OCI-LY3 (cell line): Measurements from ENCODE around the gene MAP3K5.

Source experiments
- H2AFZ ChIP-seq: fragments of 200-600, 300-600 bp; shearing (Covaris generic); 2 replicates; pipeline ENCODE4 v1.6.0; 2014; ENCODE audit warnings: antibody characterized with exemption, low read depth, low read length
- H3K27ac ChIP-seq: fragments of 200-600, 300-600 bp; sonication (generic); 2 replicates; pipeline ENCODE4 v1.5.1; 2014; ENCODE audit warnings: mild to moderate bottlenecking, low read length, moderate library complexity, mixed read lengths
- H3K27me3 ChIP-seq: fragments of 200-600, 300-600 bp; sonication (generic); 2 replicates; pipeline ENCODE4 v1.6.1; 2014; ENCODE audit warnings: low read depth, low read length, mixed read lengths
- H3K36me3 ChIP-seq: fragments of 200-600, 300-600 bp; sonication (generic); replicated peaks from 2 replicates; pipeline ENCODE3; 2014; ENCODE audit warnings: low read depth, low read length, mixed read lengths
- H3K4me1 ChIP-seq: fragments of 300-600, 200-600 bp; sonication (generic); 2 replicates; pipeline ENCODE4 v1.6.1; 2014; ENCODE audit warnings: low read length, mixed read lengths
- H3K4me2 ChIP-seq: fragments of 200-600, 300-600 bp; sonication (generic); 2 replicates; pipeline ENCODE4 v1.6.1; 2014; ENCODE audit warnings: low read length, mixed read lengths
- H3K4me3 ChIP-seq: fragments of 300-600, 200-600 bp; sonication (generic); 2 replicates; pipeline ENCODE4 v1.5.1; 2014; ENCODE audit warnings: antibody characterized with exemption, mild to moderate bottlenecking, low read length, moderate library complexity
- H3K79me2 ChIP-seq: fragments of 300-600, 200-600 bp; shearing (Covaris generic); 2 replicates; pipeline ENCODE4 v1.6.1; 2014; ENCODE audit warnings: mild to moderate bottlenecking, low read length, mixed read lengths
- H3K9ac ChIP-seq: fragments of 300-600, 200-600 bp; shearing (Covaris generic); 2 replicates; pipeline ENCODE4 v1.6.0; 2014; ENCODE audit warnings: mild to moderate bottlenecking, low read length, moderate library complexity
- H3K9me3 ChIP-seq: fragments of 200-600, 300-600 bp; shearing (Covaris generic); 2 replicates; pipeline ENCODE4 v1.6.1; 2014; ENCODE audit warnings: low read length, mixed read lengths; ENCODE audit not compliant: insufficient read depth
- H4K20me1 ChIP-seq: fragments of 200-600, 300-600 bp; sonication (generic); 2 replicates; pipeline ENCODE4 v1.6.1; 2016; ENCODE audit warnings: low read length, mixed read lengths; ENCODE audit not compliant: insufficient read depth
- CTCF ChIP-seq: fragments of 200-600, 300-600 bp; sonication (generic); IDR thresholded peaks from 2 replicates; pipeline ENCODE4 v1.5.1; 2014; ENCODE audit warnings: antibody characterized with exemption, low read length, low read depth
- EZH2phosphoT487 ChIP-seq: fragments of 200-600 bp; shearing (Covaris generic); IDR thresholded peaks from 2 replicates; pipeline ENCODE4 v1.6.1; 2018; ENCODE audit warnings: antibody characterized with exemption, mixed run types, low read depth

Gene MAP3K5

GRCh38 chr6:136792410-136793262 is at the start of gene MAP3K5:
TSS of gene MAP3K5 (minus strand) at chr6:136792477. CDS start at chr6:136792157, 320 bp downstream.
- no peaks in the 10 kb centered on the region for H3K9me3 ChIP-seq
- H3K9ac ChIP-seq = peak within 1 kb of the TSS; percentile 87
- H3K4me1 ChIP-seq = peaks cover 7% of the 10 kb centered on the region
- peak within 1 kb of the TSS; percentile 95 for H3K4me2 ChIP-seq
- H3K36me3 ChIP-seq = no peaks in the 10 kb centered on the region
- H3K27ac ChIP-seq = peak within 1 kb of the TSS; percentile 67
- no peaks in the 10 kb centered on the region for H3K79me2 ChIP-seq
- H3K27me3 ChIP-seq = 0 out of 2 replicates have a peak, but pooled peaks cover 2% of the 10 kb centered on the region
- TF ChIP-seq CTCF (peak; percentile 67), EZH2phosphoT487 (no peak)
- peak within 1 kb of the TSS; percentile 96 for H3K4me3 ChIP-seq
- peak within 1 kb of the TSS; percentile 86 for H2AFZ ChIP-seq
- H4K20me1 ChIP-seq = no peaks in the 10 kb centered on the region

- H3K79me2 ChIP-seq = no peaks in the 10 kb centered on the region
- no peak overlapping the region for H3K4me3 ChIP-seq
- H3K4me1 ChIP-seq = no peaks in the 10 kb centered on the region
- no peaks in the 10 kb centered on the region for H4K20me1 ChIP-seq
- no peak overlapping the region for H3K9ac ChIP-seq
- H3K27ac ChIP-seq = no peak overlapping the region
- H3K27me3 ChIP-seq = no peaks in the 10 kb centered on the region
- H3K4me2 ChIP-seq = no peak overlapping the region
- TF ChIP-seq EZH2phosphoT487 (no peak), CTCF (no peak)
- H3K9me3 ChIP-seq = no peaks in the 10 kb centered on the region
- H2AFZ ChIP-seq = no peak overlapping the region
- no peaks in the 10 kb centered on the region for H3K36me3 ChIP-seq
These were observed 48.2 kb upstream of the MAP3K5 start for GRCh38 chr6:136840276-136841001.

GRCh38 chr6:136831873-136832562 is 39.7 kb upstream of the MAP3K5 start:
- H3K27ac ChIP-seq = no peak overlapping the region
- H3K4me2 ChIP-seq = no peak overlapping the region
- H3K9me3 ChIP-seq = no peaks in the 10 kb centered on the region
- no peaks in the 10 kb centered on the region for H3K27me3 ChIP-seq
- no peaks in the 10 kb centered on the region for H3K79me2 ChIP-seq
- no peaks in the 10 kb centered on the region for H3K4me1 ChIP-seq
- peaks cover 37% of the 10 kb centered on the region for H3K36me3 ChIP-seq
- TF ChIP-seq EZH2phosphoT487 (no peak), CTCF (no peak)
- no peak overlapping the region for H2AFZ ChIP-seq
- H4K20me1 ChIP-seq = no peaks in the 10 kb centered on the region
- H3K4me3 ChIP-seq = no peak overlapping the region
- H3K9ac ChIP-seq = no peak overlapping the region
